ENCODE results near the gene COL28A1.

DNA sequence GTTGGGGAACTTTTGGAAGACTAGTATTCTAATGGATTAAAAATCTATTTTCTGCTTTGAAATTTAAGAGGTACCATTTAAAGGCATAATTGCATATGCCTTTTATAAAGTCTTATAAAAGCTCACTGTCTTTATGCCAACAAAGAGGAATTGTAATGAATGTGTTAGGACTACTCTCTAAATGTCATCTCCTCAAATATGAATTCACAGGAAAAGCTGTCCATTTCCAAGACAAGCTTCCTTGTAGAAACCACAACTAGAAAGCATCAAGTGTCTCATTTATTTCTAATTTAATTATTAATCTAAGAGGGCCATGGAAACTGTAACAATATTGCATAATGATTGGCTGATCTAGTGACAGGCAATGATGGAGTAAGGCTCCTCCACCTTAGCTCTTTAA, 130.2 kb downstream of the COL28A1 start:
- TF ChIP-seq CTCF (conservative IDR thresholded peaks at IDR 0.05; ENCODE audit: low read depth, low read length) (no peak), EZH2 (IDR thresholded peaks at IDR 0.05; ENCODE audit: low read length, unreplicated experiment) (no peak)
